Activated CD8-positive, alpha-beta memory T cell treated with anti-CD3 and anti-CD28 coated beads for 48 hours (primary cell): ENCODE data around the gene MBP.
"Not testable (repeated sequence)": the region's sequence is repeated elsewhere in the genome, so short reads cannot be mapped to it uniquely, and the experiment has no call there.

Experiments used
- DNase-seq, 3 experiments: peaks; one replicate each; pipeline ENCODE4 v3.0.0-alpha.2; 2020; ENCODE audit warnings: low read depth in 2 of 3, low spot score in 2 of 3

MBP gene

DNA sequence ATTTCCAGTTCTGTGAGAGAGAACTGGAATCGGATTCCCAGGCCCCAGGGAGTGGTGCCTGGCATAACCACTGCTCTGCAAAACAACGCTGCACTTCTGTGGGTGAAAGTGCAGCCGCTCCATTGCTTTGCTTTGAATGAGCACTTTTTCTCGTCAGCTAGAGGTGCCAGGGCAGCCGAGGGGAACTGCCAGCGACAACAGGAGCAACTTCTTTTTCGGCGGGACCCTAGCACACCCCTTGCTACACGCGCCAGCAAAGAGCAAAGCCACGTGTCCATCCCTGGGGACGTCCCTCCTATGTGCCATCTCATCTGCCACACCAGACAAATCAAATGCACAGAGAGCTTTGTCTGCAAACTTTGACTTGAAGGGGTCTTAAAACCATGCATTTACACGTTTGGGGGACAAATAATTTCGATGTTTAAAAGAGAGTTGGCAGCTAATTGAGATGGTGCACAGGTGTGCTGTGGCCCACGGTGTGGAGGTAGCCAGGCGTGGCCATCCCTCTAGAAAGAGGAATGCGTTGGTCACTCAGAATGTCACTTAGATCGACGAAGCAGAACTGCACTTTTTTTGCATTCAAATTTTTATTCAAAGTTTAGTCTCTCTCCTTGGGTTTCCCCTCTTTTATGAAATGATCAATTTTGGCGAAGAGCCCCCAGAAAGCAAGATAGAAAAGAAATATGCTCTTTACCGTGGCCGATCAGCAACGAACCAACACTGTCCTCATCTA, 151.8 kb downstream of the MBP start:
- no peak for DNase-seq

DNA sequence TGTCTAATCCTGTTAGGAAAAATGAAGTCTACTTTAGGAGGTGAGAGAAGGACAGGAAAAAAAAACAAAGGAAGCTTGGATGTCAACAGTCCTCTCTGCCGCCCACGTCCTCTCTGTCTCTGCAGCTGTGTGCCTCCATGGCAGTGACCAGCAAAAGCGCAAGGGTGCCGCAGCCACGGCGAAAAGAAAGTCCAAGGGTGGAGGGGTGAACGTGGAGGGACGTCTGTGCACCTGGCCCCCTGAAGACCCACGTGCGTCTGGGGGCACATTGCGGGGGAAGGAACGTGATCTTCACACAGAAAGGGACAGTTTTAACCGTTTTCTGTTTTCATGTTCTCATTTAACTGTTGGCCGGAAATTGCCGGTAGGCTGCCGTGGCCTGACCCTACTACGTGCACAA, 152.7 kb downstream of the MBP start:
- no peak for DNase-seq

DNA sequence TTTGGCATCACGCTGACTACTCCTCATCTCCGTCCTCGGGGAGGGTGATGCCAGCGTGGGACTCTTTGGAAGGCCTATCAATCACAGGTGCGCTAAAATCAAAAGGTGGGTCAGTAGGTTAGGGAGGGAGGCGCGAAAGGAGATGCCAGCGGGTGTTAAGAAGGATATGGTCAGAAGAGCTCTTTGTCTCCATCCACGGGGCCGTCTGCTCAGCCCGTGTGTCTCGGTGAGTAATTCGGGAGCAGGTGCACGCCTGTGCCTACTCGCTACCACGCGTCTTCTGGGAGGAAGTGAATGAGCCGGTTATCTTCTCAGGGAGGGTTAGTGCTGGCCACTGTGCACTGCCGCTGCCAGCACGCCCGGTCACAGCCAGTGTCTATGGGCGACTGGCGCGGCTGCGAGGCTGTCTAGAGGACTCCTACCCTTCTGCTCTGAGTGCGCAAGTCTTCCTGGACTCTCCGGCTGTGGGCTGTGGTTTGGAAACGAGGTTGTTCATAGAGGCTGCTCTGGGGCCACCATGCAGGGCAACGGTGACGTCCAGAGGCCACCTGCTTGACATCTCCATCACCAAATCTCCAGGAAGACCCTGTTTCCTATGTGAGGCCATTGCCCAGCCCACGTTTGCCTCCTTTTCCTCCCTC, 153.4 kb downstream of the MBP start:
- DNase-seq: no peak

DNA sequence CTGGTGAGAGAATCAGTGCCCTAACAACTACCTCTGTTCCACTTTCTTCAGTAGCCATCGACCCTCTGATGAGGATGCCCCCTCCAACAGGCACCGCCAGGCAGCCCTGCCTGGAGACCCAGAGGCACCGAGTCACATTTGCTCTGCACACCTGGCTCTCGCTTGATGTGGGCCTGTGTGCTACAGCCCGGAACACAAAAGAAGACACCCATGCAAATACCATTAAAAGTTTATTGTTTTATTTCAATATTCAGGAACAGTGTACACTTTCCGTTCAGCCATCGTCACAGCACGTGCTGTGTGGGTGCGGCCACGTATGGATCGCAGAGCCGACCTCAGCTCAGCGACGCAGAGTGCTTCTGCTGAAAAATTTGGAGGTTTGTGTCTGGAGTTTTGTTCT, 154.0 kb downstream of the MBP start:
- DNase-seq: no peak

DNA sequence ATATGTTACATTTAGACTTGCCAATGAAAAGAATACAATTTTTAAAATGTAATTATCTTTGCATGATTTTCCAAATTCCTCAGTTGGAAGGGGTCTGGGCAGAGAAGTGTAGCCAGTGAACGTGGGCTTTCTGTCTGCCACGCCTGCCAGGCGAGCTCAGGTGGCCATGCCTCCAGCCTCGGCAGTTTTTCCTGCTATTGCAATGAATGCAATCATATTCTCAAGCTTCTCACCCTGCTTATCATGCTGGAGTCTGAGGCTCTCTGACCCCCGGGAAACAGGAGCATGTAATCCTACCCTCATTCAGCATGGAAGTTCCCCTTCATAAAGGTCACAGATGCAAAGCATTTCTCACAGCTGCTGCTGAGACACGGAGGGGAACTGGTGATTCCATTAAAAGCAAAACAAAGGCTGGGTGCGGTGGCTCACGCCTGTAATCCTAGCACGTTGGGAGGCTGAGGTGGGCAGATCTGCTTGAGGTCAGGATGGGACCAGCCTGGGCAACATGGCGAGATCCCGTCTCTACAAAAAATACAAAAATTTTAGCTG, 154.8 kb downstream of the MBP start:
- no peak for DNase-seq

DNA sequence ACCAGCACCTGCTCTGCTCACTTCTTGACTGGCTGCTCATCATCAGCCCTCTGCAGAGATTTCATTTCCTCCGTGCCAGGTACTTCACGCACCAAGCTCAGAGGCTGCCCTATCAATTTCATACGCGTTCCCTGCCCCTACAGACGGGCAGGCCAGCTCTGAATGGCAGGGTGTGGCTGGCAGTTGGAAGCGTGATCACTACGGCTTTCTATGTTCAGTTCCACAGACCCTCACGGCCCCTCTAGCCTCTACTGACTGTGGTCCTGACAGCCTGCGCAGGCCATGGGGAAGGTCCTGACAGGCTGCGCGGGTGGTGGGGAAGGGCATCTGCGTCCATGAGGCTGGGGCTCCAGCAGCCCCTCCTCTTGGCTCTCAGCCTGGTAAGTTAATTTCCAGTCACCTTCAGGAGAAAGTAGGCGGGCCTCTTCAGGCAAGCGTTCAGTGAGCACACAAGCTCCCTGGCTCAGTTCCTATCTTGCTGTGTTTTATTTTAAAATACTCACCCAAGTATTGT, 155.4 kb downstream of the MBP start:
- no peak for DNase-seq

DNA sequence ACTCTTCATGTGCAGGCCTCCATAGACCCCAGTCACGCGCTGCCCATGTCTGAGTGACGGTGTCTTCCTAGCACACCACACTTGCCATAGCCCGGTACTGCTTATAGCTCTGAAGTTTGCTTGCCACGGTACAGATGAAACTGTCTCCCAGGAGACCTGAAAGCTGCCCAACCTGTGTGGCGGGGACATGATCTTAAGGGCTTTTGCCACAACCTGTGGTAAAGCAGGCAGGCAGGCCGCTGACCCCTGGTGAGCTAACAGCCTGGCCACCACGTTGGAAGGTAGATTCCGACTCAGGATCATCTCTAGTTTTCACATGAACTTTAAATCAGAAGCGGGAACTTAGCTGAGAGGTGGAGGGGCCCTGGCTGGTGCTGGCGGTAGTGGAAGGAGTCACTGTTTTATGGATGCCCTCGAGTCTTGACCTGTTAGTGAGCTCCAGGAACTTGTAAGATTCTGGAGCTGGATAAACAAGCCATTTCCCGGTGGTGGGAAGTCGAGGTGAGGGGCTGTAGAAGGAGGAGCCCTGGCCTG, 156.9 kb downstream of the MBP start:
- no peak for DNase-seq

DNA sequence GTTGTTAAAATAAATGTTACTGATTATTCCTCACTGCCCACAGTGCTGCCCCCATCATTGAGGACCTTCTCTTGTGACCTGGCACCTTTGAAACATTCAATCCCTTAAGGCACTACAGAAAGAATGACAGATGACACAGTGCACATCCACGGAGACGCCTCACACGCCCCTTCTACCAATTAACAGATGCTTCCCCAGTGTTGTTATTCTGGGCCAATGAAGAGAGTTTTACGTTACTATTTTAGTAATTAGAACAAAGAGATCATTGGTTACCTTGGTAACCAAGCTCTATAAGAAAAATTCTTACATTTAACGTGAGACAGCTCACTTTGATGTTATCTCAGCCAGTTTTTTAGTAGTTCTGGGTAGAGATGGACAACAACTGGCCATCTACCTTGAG, 158.2 kb downstream of the MBP start:
- no peak for DNase-seq

DNA sequence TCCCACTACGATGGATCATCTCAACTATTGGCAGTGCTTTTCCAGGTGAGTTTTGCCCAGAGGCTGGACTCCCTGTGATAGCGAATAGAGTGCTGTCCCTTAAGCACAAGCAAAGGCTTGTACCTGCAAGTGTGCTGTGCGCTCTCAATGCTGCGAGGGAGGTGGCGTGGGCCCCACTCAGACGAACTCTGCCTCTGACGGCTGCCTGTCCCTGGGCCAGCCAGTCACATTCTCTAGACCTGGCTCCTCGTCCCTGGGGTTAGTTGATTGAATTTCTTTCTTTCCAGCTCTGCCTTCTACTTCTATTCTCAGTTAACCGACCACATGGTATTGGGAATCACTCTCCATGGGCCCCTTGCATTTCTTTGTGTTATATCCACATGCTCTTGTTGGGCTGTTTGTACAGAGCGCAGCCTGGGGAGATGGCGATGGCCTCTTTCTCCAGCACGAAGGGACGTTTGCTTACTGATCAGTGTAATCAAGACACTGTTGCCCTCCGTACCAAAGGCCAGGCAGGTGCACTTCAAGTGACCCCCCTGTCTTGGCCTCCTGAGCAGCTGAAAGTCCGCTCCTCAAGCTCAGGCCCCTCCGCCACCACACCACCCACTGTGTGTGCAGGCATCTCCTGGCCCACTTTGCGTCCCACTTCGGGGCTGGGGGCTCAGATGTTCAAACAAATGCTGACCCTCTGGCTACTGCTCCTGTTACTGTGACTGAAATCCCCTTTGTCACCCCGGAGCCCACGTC, 158.9 kb downstream of the MBP start:
- no peak for DNase-seq

DNA sequence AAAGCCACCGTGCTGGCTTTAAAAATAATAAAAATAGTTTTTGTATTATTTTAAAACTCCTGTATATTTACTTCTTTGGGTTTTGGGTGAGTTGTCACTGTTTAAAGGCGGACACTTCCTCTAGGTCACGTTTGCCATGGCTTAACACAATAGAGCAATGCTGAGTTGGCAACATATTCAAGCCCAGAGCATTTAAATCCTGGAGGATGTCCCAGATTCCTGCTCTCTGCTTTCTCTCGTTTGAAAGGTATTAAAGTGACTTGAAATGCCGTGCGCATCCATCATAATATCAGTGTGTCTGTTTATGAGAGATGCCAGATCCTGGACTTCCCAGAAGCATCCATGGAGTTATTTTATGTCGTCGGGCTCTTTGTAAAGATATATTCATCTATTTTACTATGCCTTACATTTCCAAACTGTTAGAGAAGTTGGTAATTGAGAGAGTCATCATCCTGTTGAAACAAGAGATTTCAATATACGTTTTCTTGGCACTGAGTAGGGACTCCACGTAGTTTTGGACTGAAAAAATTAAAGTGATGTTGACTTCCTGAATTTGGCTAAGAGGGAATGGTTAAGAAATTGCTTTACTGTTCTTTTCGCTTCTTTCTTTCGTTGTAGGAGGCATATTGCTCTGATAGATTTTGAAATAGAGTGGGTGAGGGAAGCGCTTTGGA, 159.6 kb downstream of the MBP start:
- DNase-seq: no peak

DNA sequence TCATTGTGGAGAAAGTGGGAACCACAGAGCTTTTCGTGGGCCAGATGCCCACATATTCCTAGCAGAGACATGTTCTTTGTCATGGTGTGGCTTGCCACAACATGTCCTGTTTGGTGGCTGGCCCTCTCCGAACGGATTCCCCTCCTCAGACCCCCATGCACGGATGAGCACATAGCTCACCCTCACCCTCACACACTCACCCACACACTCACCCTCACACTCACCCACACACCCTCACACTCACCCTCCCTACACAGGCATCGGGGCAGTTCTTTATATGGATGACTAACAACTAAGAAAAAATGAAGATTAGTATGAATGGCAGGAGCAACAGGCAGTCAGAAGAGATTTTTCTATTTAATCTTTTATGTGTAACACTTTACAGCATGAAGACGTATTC, 160.3 kb downstream of the MBP start:
- no peak for DNase-seq

DNA sequence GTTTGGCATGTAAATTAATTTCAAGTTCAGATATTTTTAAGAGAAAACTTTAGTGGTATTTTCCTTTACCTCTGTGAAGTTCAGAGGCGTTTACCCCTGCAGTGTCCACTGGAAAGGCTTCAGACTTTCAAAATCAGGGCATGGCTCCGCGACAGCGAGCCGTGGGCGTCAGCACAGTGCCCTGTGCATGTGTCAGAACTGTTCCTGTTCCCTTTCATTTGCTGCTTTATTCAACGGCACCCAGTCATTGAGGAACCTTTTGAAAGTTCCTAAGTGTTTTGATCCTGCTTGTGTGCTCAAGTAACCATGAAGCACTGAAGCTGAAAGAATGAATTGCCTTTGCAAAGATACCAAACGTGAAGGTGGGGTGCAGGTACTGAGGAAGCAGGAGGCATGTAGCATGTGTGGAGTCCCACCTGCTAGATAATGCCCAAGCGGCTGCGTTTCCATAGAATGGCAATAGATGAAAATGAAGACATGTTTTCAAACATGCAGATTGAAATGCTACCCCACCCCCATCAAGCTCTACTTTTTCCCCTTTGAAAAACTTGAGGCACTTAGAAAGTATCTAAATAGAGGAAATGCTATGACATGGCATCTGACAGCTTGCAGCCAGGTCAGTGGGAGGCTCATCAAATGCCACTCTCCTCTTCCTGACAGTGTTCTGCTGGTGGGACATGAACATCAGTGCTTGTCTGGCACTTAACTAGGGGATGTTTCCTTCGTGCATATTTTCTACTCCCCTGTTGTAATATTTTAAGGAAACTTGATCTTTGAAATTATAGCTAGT, 161.6 kb downstream of the MBP start:
- no peak for DNase-seq

DNA sequence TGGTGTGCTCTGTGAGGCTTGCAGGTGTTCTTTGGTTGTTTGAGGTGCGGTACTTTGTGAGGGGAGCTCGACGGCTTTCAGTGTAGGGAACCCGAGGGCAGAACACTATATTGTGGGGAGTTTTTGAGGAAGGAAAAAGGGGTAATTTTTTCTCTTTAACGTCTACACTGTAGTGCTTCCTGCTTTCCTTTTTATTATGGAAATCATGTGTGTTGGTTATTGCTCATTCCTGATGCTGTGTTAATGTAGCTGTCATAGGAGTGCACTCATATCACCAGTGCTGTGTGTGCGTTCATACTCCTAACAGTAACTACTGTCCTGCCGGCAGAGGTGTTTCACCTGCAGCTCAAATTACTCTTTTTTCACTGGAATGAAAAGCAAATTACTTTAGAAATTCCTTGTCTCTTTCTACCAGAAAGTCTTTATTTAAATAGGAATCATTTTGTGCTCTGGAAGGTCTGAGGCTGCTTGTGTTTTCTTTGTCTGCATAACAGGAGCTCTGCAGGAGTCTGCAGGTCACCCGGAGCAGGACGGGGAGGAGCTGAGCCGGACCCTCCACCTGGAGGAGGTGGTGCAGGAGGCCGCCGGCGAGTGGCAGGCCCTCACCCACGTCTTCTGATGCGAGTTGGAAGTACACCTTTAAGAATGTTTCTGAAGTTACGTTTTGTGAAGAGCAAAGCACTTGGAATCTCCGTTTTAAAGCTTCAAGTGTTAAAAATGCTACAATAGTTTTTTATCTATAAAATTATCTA, 164.7 kb downstream of the MBP start:
- DNase-seq: no peak

DNA sequence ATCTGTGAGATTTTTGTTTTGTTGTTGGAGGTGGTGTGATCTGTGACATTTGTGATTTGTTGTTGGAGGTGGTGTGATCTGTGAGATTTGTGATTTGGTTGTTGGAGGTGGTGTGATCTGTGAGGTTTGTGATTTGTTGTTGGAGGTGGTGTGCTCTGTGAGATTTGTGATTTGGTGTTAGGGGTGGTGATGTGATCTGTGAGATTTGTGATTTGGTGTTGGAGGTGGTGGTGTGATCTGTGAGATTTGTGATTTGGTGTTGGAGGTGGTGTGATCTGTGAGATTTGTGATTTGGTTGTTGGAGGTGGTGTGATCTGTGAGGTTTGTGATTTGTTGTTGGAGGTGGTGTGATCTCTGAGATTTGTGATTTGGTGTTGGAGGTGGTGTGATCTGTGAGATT, 165.3 kb downstream of the MBP start:
- not testable (repeated sequence) for DNase-seq

DNA sequence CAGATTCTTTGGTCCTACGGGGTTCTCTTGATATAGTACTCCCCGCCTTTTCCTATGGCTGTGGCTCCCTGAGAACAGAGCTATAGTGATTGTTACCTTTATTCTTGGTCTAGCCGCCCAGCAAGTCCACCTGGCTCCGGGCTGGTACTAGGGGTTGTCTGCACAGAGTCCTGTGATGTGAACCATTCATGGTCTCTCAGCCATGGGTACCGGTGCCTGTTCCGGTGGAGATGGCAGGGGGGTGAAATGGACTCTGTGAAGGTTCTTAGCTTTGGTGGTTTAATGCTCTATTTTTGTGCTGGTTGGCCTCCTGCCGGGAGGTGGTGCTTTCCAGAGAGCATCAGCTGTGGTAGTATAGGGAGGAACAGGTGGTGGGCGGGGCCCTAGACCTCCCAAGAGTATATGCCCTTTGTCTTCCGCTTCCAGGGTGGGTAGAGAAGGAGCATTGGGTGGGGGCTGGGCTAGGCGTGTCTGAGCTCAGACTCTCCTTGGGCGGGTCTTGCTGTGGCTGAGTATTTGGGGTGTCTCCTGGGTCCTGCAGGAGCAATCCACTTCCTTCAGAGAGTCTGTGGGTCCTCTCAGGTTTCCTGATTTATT, 166.9 kb downstream of the MBP start:
- not testable (repeated sequence) for DNase-seq

DNA sequence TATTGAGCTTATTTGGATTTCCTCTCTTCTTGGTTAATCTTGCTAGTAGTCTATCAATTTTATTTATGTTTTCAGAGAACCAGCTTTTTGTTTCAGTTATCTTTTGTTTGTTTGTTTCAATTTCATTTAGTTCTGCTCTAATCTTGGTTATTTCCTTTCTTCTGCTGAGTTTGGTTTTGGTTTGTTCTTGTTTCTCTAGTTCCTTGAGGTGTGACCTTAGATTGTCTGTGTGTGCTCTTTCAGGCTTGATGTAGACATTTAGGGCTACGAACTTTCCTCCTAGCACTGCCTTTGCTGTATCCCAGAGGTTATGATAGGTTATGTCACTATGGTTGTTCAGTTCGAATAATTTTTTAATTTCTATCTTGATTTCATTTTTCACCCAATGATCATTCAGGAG, 168.6 kb downstream of the MBP start:
- DNase-seq: no peak

DNA sequence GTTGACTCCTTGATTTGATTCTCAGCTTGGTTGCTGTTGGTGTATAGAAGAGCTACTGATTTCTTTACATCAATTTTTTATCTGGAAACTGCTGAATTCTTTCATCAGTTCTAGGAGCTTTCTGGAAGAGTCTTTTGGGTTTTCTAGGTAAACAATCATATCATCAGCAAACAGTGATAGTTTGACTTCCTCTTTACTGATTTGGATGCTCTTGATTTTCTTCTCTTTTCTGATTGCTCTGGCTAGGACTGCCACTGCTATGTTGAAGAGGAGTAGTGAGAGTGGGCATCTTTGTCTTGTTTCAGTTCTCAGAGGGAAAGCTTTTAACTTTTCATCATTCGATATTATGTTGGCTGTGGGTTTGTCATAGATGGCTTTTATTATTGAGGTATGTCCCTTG, 169.7 kb downstream of the MBP start:
- DNase-seq: no peak

DNA sequence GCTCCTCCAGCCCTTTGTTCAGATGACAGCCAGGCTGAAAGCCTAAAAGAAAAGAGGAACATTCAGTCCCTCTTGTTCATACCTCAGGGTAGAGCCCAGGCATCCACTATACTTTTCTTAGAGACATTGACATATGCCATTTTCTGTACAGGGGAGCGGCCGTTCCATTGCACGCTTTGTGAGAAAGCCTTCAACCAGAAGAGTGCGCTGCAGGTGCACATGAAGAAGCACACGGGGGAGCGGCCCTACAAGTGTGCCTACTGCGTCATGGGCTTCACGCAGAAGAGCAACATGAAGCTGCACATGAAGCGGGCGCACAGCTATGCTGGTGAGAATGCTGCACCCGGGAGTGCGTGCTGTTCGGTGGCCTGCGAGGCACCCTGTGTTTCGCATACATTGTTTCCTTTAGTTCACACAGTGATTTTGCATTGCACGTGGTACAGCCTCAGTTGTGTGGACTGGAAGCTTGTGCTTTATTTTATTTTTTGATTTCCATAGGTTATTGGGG, 172.0 kb downstream of the MBP start:
- DNase-seq: no peak

DNA sequence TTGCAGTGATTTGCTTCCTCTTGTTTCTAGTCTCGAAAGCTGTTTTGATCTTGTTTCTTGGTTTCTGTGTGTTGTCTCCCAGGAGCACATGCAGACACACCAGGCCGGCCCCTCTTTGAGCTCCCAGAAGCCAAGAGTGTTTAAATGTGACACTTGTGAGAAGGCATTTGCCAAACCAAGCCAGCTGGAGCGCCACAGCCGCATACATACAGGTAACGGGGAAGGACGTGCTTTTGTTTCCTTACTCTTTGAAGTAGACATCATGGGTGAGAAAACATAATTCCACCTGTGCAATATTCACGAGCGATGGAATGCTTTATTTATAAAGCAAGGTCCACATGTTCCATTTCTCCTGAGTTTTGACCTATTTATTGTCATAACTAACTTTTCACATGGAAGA, 173.0 kb downstream of the MBP start:
- DNase-seq: no peak
